Measurements from ENCODE around the gene TRIP4. TPM values are rescaled to one million over a fixed set of nuclear protein-coding genes. Genes with fewer than 3 reads are reported as not detected.

Gene TRIP4
- total and polyA plus RNA-seq, 2 donors (not counting 3 experiments of a cell fraction or from before 2014, with no cell fraction given) = 10.9 to 31.1 TPM

GRCh38 chr15:64464276-64465005 is 76.8 kb downstream of the TRIP4 start:
- Histone ChIP-seq H3K4me2 (ENCODE audit: insufficient read depth, low read length) (no peak overlapping the region), H2AFZ (ENCODE audit: low read depth, low read length) (no peak overlapping the region), H3K4me3 (replicated peaks in 1 of 3; ENCODE audit: insufficient read depth in 1 of 3, low read depth in 1 of 3, low read length in 3 of 3) (no peak overlapping the region), H3K9me1 (replicated peaks; ENCODE audit: control insufficient read depth, extremely low read depth, insufficient read depth, low read length) (no peaks in the 10 kb centered on the region), H3K9me3 (replicated peaks; ENCODE audit: control insufficient read depth, insufficient read depth, low read length) (no peaks in the 10 kb centered on the region), H4K20me1 (replicated peaks; ENCODE audit: control insufficient read depth, extremely low read depth, insufficient read depth, low read length) (peaks cover 7% of the 10 kb centered on the region), H3K27me3 (ENCODE audit: control insufficient read depth in 2 of 2, insufficient read depth in 2 of 2, low read length in 2 of 2) (no peaks in the 10 kb centered on the region), H3K36me3 (ENCODE audit: control insufficient read depth in 2 of 2, extremely low read depth in 1 of 2, insufficient read depth in 2 of 2, low read length in 2 of 2) (peaks cover 0 to 3% of the 10 kb centered on the region in 2 experiments), H3K27ac (ENCODE audit: insufficient read depth, low read depth, low read length) (no peak overlapping the region), H3K9ac (replicated peaks; ENCODE audit: extremely low read depth, insufficient read depth, low read length) (no peak overlapping the region), H3K4me1 (ENCODE audit: control insufficient read depth, extremely low read depth, insufficient read depth, low read length) (peaks cover 20% of the 10 kb centered on the region), H3K79me2 (ENCODE audit: control insufficient read depth, insufficient read depth, low read length) (peaks cover 81% of the 10 kb centered on the region)
- FAIRE-seq (no peak), DNase-seq (ENCODE audit: low read depth, low spot score) (peak; percentile 48)
- TF ChIP-seq GATA2 (IDR thresholded peaks at IDR 0.05; ENCODE audit: insufficient read depth, insufficient read length, low read depth, low read length) (no peak), MYC (IDR thresholded peaks at IDR 0.05; ENCODE audit: low read depth, low read length) (no peak), EZH2 (IDR thresholded peaks at IDR 0.05; ENCODE audit: borderline replicate concordance, low read depth, low read length, severe bottlenecking) (no peak), CTCF (IDR thresholded peaks at IDR 0.05; ENCODE audit: extremely low read depth in 1 of 2, insufficient read depth in 1 of 2, low read depth in 1 of 2, low read length in 2 of 2) (no peak), POLR2A (IDR thresholded peaks at IDR 0.05; ENCODE audit: low read depth, low read length) (no peak), POLR2AphosphoS5 (IDR thresholded peaks at IDR 0.05; ENCODE audit: insufficient read depth, low read depth, low read length) (no peak), MAX (IDR thresholded peaks at IDR 0.05; ENCODE audit: insufficient read depth, insufficient read length) (no peak), JUN (IDR thresholded peaks at IDR 0.05; ENCODE audit: borderline replicate concordance, insufficient read depth, insufficient read length, low read depth) (no peak), FOS (IDR thresholded peaks at IDR 0.05; ENCODE audit: borderline replicate concordance, insufficient read depth, low read length) (no peak)
- intact Hi-C loops (cut with micrococcal nuclease) = loop anchor here (5.0 kb wide), 1 partner anchor 73 kb away; no protein-coding TSS in a partner anchor
- ChIA-PET CTCF (interaction anchor here (0.9 to 1.0 kb wide), 3 partner anchors 37 to 189 kb away, joined by 3 to 4 read pairs (median 3); no protein-coding TSS in a partner anchor), POLR2A (no interaction called here)
- dilution Hi-C loops (cut with MboI; ENCODE audit: extremely low pct_ligation_motif_present, low sequenced_read_pairs) = no loop called here
- BruUV-seq (replicated peaks) = no TSS peak

Measured in endothelial cell of umbilical vein (primary cell).